ENCODE measurements around the gene CCKAR.

GRCh38 chr4:26433556-26433955 lies 56.7 kb downstream of the CCKAR start:
- TF ChIP-seq POLR2A (IDR thresholded peaks at IDR 0.05; ENCODE audit: low read depth, low read length) (no peak), CTCF (IDR thresholded peaks at IDR 0.05; ENCODE audit: extremely low read depth in 1 of 2, insufficient read depth in 1 of 2, low read depth in 1 of 2, low read length in 2 of 2) (no peak), EZH2 (IDR thresholded peaks at IDR 0.05; ENCODE audit: borderline replicate concordance, low read depth, low read length, severe bottlenecking) (no peak), POLR2AphosphoS5 (IDR thresholded peaks at IDR 0.05; ENCODE audit: insufficient read depth, low read depth, low read length) (no peak), MAX (IDR thresholded peaks at IDR 0.05; ENCODE audit: insufficient read depth, insufficient read length) (no peak), JUN (IDR thresholded peaks at IDR 0.05; ENCODE audit: borderline replicate concordance, insufficient read depth, insufficient read length, low read depth) (no peak), FOS (IDR thresholded peaks at IDR 0.05; ENCODE audit: borderline replicate concordance, insufficient read depth, low read length) (no peak), MYC (IDR thresholded peaks at IDR 0.05; ENCODE audit: low read depth, low read length) (no peak), GATA2 (IDR thresholded peaks at IDR 0.05; ENCODE audit: insufficient read depth, insufficient read length, low read depth, low read length) (no peak)
